Lower lobe of right lung (tissue), 2 donors: ENCODE data around the gene FOXN4. TPM values are rescaled to one million over a fixed set of nuclear protein-coding genes. Genes with fewer than 3 reads are reported as not detected.

Source experiments
- ATAC-seq, 2 donors: fragments of 200-7000 bp; cut with Tn5 transposase; one replicate each; pipeline ENCODE4 v1.9.1; 2020 to 2022; ENCODE audit warnings: mild to moderate bottlenecking in 2 of 2, moderate library complexity in 2 of 2
- DNase-seq: peaks from one replicate; pipeline ENCODE4 v3.0.0-alpha.2; 2020
- H3K27ac ChIP-seq: fragments of 200-600 bp; one replicate; pipeline ENCODE4 v1.8.0; 2022
- H3K27me3 ChIP-seq: fragments of 200-600 bp; one replicate; pipeline ENCODE4 v1.8.0; 2022; ENCODE audit warnings: low read depth
- H3K36me3 ChIP-seq: fragments of 200-600 bp; one replicate; pipeline ENCODE4 v1.8.0; 2022; ENCODE audit warnings: mild to moderate bottlenecking
- H3K4me1 ChIP-seq: fragments of 200-600 bp; one replicate; pipeline ENCODE4 v1.8.0; 2022
- H3K4me3 ChIP-seq: fragments of 200-600 bp; one replicate; pipeline ENCODE4 v1.8.0; 2022; ENCODE audit warnings: mild to moderate bottlenecking
- H3K9me3 ChIP-seq: fragments of 200-600 bp; one replicate; pipeline ENCODE4 v1.8.0; 2022
- CTCF ChIP-seq: fragments of 200-600 bp; IDR thresholded peaks from one replicate; pipeline ENCODE4 v1.8.0; 2022; ENCODE audit warnings: antibody characterized with exemption, mild to moderate bottlenecking
- intact Hi-C: fragments of 100-400 bp; cut with DNase I; formaldehyde crosslinking; loops from one replicate; pipeline ENCODE4 v1.11.0; 2022
- total RNA-seq: library from RNA; stranded (reverse); fragmentation: NEBNext Ultra II Directional; extraction: Animal tissue kit (Norgen Biotek cat#: 25700); gene quantifications from one replicate; pipeline ENCODE4 v1.2.1, GENCODE V29; 2021
- donor health status: DM: no; HTN: yes; CAD: no; lungs with severe emphysema.

The FOXN4 gene
- total RNA-seq, 1 donor from 2014 or later = not detected

GRCh38 chr12:109302770-109303169, 6.3 kb downstream of the FOXN4 start:
- peaks cover 43% of the 10 kb centered on the region for H3K27me3 ChIP-seq
- H3K9me3 ChIP-seq = no peaks in the 10 kb centered on the region
- H3K36me3 ChIP-seq = no peaks in the 10 kb centered on the region
- intact Hi-C loops = no loop called here
- no peaks in the 10 kb centered on the region for H3K4me1 ChIP-seq
- DNase-seq (no peak), ATAC-seq (no peak)
- H3K4me3 ChIP-seq = no peak overlapping the region
- no peak for TF ChIP-seq CTCF
- H3K27ac ChIP-seq = no peak overlapping the region

- Histone ChIP-seq H3K27ac (no peak overlapping the region), H3K36me3 (no peaks in the 10 kb centered on the region), H3K27me3 (peaks cover 39% of the 10 kb centered on the region), H3K4me1 (no peaks in the 10 kb centered on the region), H3K9me3 (no peaks in the 10 kb centered on the region), H3K4me3 (no peak overlapping the region)
- intact Hi-C loops = no loop called here
- no peak for DNase-seq
- no peak for TF ChIP-seq CTCF
- ATAC-seq = no peak
These were observed 6.7 kb downstream of the FOXN4 start for GRCh38 chr12:109302358-109302757.

- H3K4me1 ChIP-seq = no peaks in the 10 kb centered on the region
- no peak for TF ChIP-seq CTCF
- no peaks in the 10 kb centered on the region for H3K9me3 ChIP-seq
- intact Hi-C loops = no loop called here
- ATAC-seq (no peak), DNase-seq (no peak)
- peaks cover 32% of the 10 kb centered on the region for H3K27me3 ChIP-seq
- H3K4me3 ChIP-seq = no peak overlapping the region
- H3K36me3 ChIP-seq = no peaks in the 10 kb centered on the region
- H3K27ac ChIP-seq = no peak overlapping the region
These were observed 7.4 kb downstream of the FOXN4 start for GRCh38 chr12:109301643-109302168.

GRCh38 chr12:109299849-109300248, 9.2 kb downstream of the FOXN4 start:
- H3K36me3 ChIP-seq = no peaks in the 10 kb centered on the region
- intact Hi-C loops = no loop called here
- ATAC-seq = no peak
- no peaks in the 10 kb centered on the region for H3K4me1 ChIP-seq
- TF ChIP-seq CTCF = no peak
- H3K4me3 ChIP-seq = no peak overlapping the region
- DNase-seq = no peak
- peaks cover 15% of the 10 kb centered on the region for H3K27me3 ChIP-seq
- no peaks in the 10 kb centered on the region for H3K9me3 ChIP-seq
- H3K27ac ChIP-seq = no peak overlapping the region

- no peak for TF ChIP-seq CTCF
- DNase-seq (no peak), ATAC-seq (no peak)
- H3K36me3 ChIP-seq = no peaks in the 10 kb centered on the region
- H3K4me3 ChIP-seq = no peak overlapping the region
- H3K4me1 ChIP-seq = no peaks in the 10 kb centered on the region
- peaks cover 26% of the 10 kb centered on the region for H3K27me3 ChIP-seq
- H3K27ac ChIP-seq = no peak overlapping the region
- no peaks in the 10 kb centered on the region for H3K9me3 ChIP-seq
- intact Hi-C loops = no loop called here
These were observed 12.7 kb downstream of the FOXN4 start for GRCh38 chr12:109296431-109296830.
